ENCODE data around the gene CD3E.

The CD3E gene

GRCh38 chr11:118364956-118365615, 60.6 kb downstream of the CD3E start:
- TF ChIP-seq GATA3 (IDR thresholded peaks at IDR 0.05; ENCODE audit: low read depth, low read length) (no peak), GATA2 (IDR thresholded peaks at IDR 0.05; ENCODE audit: low read depth, low read length) (no peak)
